Kidney epithelial cell (primary cell): Measurements from ENCODE around the gene OCA2. TPM values are rescaled to one million over a fixed set of nuclear protein-coding genes. Genes with fewer than 3 reads are reported as not detected.

Experiments used
- DNase-seq: peaks from one replicate; pipeline ENCODE4 v3.0.0-alpha.2; 2010; ENCODE audit warnings: low read depth
- H3K27me3 ChIP-seq: 2 replicates; pipeline ENCODE4 v1.6.0; 2011; ENCODE audit warnings: low read length; ENCODE audit not compliant: control insufficient read depth, insufficient read depth
- H3K36me3 ChIP-seq: 2 replicates; pipeline ENCODE4 v1.5.1; 2011; ENCODE audit warnings: low read length; ENCODE audit not compliant: control insufficient read depth, insufficient read depth
- H3K4me3 ChIP-seq: 2 replicates; pipeline ENCODE4 v1.5.1; 2011; ENCODE audit warnings: low read depth, mild to moderate bottlenecking, control low read depth, low read length
- CTCF ChIP-seq: IDR thresholded peaks from 2 replicates; pipeline ENCODE4 v1.5.1; 2011; ENCODE audit warnings: mild to moderate bottlenecking, moderate library complexity, low read length, control low read depth, inconsistent platforms; ENCODE audit not compliant: insufficient read depth, poor library complexity, severe bottlenecking
- total RNA-seq: library from RNA; depleted of rRNA; stranded (reverse); fragments of >200 nt; gene quantifications from 2 replicates; pipeline ENCODE4 v1.2.3, GENCODE V29; 2015

The OCA2 gene
- total RNA-seq, 1 donor from 2014 or later: 0.29 TPM

DNA sequence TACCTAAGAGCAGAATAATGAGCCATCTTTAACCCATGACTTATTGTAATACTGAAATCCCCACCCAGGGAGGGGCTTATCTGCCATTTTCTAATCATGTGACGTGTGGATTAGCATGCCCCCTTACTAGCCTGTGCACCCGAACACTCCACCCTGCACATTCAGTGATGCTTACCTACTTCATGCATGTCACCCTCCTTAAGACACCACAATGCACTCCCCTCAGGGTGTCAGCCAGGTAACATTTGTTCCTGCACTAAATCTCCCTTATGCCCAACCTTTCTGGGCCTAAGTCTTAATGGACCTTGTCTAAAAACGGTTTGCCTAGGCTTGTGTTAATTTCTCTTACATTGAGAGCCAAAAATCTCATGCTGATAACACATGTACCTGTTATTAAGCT, 336.6 kb downstream of the OCA2 start:
- Histone ChIP-seq H3K4me3 (no peak overlapping the region), H3K36me3 (no peaks in the 10 kb centered on the region), H3K27me3 (no peaks in the 10 kb centered on the region)
- no peak for TF ChIP-seq CTCF
- no peak for DNase-seq

DNA sequence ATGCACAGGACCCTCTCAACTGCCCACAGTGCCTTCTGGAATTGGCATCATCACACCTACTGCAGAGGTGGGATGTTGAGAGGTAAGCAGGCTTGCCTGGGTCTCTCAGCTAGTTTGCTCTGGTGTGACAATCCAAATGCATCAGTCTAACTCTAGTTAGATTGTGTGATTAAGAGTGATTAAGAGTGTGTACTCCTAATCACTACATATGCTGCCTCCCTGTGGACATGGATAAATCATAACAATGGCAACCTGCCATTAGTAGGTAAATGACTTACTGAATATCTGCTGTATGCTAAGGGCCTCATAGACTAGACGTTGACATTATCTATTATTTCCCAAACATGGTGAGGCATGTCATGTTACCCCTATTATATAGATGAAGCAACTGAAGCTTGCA, 342.1 kb downstream of the OCA2 start:
- Histone ChIP-seq H3K36me3 (no peaks in the 10 kb centered on the region), H3K27me3 (no peaks in the 10 kb centered on the region), H3K4me3 (no peak overlapping the region)
- TF ChIP-seq CTCF: no peak
- DNase-seq: no peak

- TF ChIP-seq CTCF: no peak
- DNase-seq: no peak
- no peaks in the 10 kb centered on the region for H3K36me3 ChIP-seq
- H3K4me3 ChIP-seq: no peak overlapping the region
- no peaks in the 10 kb centered on the region for H3K27me3 ChIP-seq
These were observed 346.4 kb downstream of the OCA2 start for GRCh38 chr15:27752691-27753090.

- Histone ChIP-seq H3K36me3 (no peaks in the 10 kb centered on the region), H3K27me3 (no peaks in the 10 kb centered on the region), H3K4me3 (no peak overlapping the region)
- no peak for TF ChIP-seq CTCF
- DNase-seq: no peak
These were observed 351.1 kb downstream of the OCA2 start for GRCh38 chr15:27747997-27748396.

- Histone ChIP-seq H3K4me3 (no peak overlapping the region), H3K27me3 (no peaks in the 10 kb centered on the region), H3K36me3 (no peaks in the 10 kb centered on the region)
- no peak for DNase-seq
- TF ChIP-seq CTCF: no peak
These were observed 352.6 kb downstream of the OCA2 start for GRCh38 chr15:27746401-27746955.

DNA sequence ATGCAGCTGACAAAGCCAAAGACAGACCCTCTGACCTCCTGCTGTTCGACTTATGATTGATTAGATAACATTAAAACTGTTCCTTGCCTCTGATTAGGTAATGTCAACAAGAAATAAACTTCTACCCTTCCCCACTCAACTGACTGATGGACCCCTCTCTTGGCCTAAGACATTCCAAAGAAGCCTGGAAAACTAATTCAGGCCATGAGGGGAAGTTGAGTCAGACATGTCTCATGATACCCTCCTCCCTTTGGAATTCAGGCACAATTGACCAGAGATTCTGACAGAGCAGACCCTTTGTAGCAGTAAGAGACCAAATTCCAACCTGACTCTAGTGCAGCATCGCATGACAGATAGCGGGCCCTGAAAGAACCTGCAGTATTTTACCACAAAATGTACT, 354.5 kb downstream of the OCA2 start:
- Histone ChIP-seq H3K27me3 (no peaks in the 10 kb centered on the region), H3K4me3 (no peak overlapping the region), H3K36me3 (no peaks in the 10 kb centered on the region)
- DNase-seq: no peak
- no peak for TF ChIP-seq CTCF
